HepG2 (cell line): ENCODE results near the gene ASB9. TPM values are rescaled to one million over a fixed set of nuclear protein-coding genes. Genes with fewer than 3 reads are reported as not detected.

Source experiments
- CAMTA2 ChIP-seq: sonication (generic); formaldehyde crosslinking; IDR thresholded peaks from 2 replicates; pipeline ENCODE4 v1.4.0; 2020; ENCODE audit warnings: mild to moderate bottlenecking, missing genetic modification reagents, borderline replicate concordance
- CREM ChIP-seq, 2 experiments: sonication (generic) in 1 of 2; formaldehyde crosslinking in 1 of 2; IDR thresholded peaks; 2 replicates each; pipeline versions ENCODE4 v1.4.0 to v1.6.1; 2016 to 2020; ENCODE audit warnings: antibody characterized with exemption in 1 of 2, mild to moderate bottlenecking in 1 of 2, missing genetic modification reagents in 1 of 2
- DMAP1 ChIP-seq: IDR thresholded peaks from 2 replicates; pipeline ENCODE4 v1.6.1; 2016
- SOX5 ChIP-seq: IDR thresholded peaks from 2 replicates; pipeline ENCODE4 v1.6.1; 2016; ENCODE audit warnings: borderline replicate concordance
- SP140L ChIP-seq: sonication (generic); formaldehyde crosslinking; IDR thresholded peaks from 2 replicates; pipeline ENCODE4 v1.4.0; 2020; ENCODE audit warnings: missing genetic modification reagents, borderline replicate concordance
- ZNF225 ChIP-seq: sonication (generic); formaldehyde crosslinking; IDR thresholded peaks from 2 replicates; pipeline ENCODE4 v1.4.0; 2020; ENCODE audit warnings: mild to moderate bottlenecking, missing genetic modification reagents
- ZNF460 ChIP-seq: sonication (generic); formaldehyde crosslinking; IDR thresholded peaks from 2 replicates; pipeline ENCODE4 v1.5.1; 2020; ENCODE audit warnings: missing genetic modification reagents, mild to moderate bottlenecking, borderline replicate concordance
- ZNF546 ChIP-seq: sonication (generic); formaldehyde crosslinking; conservative IDR thresholded peaks from 2 replicates; pipeline ENCODE4 v1.8.1; 2023; ENCODE audit warnings: mild to moderate bottlenecking, missing genetic modification reagents
- ZNF577 ChIP-seq: sonication (generic); formaldehyde crosslinking; IDR thresholded peaks from 2 replicates; pipeline ENCODE4 v1.4.0; 2020; ENCODE audit warnings: mild to moderate bottlenecking, low read depth, missing genetic modification reagents, borderline replicate concordance
- ZNF609 ChIP-seq: sonication (generic); formaldehyde crosslinking; IDR thresholded peaks from 2 replicates; pipeline ENCODE4 v1.4.0; 2020; ENCODE audit warnings: mild to moderate bottlenecking, missing genetic modification reagents, borderline replicate concordance
- ZNF616 ChIP-seq: sonication (generic); formaldehyde crosslinking; IDR thresholded peaks from 2 replicates; pipeline ENCODE4 v1.5.0; 2020; ENCODE audit warnings: low read depth, mild to moderate bottlenecking, missing genetic modification reagents
- ZNF75D ChIP-seq: sonication (generic); formaldehyde crosslinking; IDR thresholded peaks from 2 replicates; pipeline ENCODE4 v1.8.1; 2023; ENCODE audit warnings: missing genetic modification reagents, mild to moderate bottlenecking, borderline replicate concordance
- ZNF781 ChIP-seq: sonication (generic); formaldehyde crosslinking; IDR thresholded peaks from 2 replicates; pipeline ENCODE4 v1.5.1; 2020; ENCODE audit warnings: borderline replicate concordance, mild to moderate bottlenecking, missing genetic modification reagents; ENCODE audit errors: not compliant biosample characterization
- ZSCAN22 ChIP-seq: sonication (generic); formaldehyde crosslinking; IDR thresholded peaks from 2 replicates; pipeline ENCODE4 v1.4.0; 2020; ENCODE audit warnings: mild to moderate bottlenecking, missing genetic modification reagents
- polyA plus RNA-seq, 8 experiments: library from polyadenylated mRNA; depleted of rRNA in 3 of 8; stranded (reverse) in 7 of 8; unstranded in 1 of 8; fragments of >200 nt; fragmentation: Illumina TruSeq in 4 of 8; extraction: Trizol in 4 of 8; gene quantifications; 2 replicates each; pipeline versions ENCODE4 v1.2.1 to v1.2.3, GENCODE V29; 2011 to 2016; ENCODE audit warnings: low read depth in 4 of 8, missing spikeins in 1 of 8, mixed read lengths in 1 of 8; ENCODE audit not compliant: insufficient read depth in 1 of 8
- total RNA-seq, 5 experiments: library from RNA; depleted of rRNA; stranded (reverse); fragments of >200 nt; fragmentation: Illumina TruSeq; extraction: Trizol; gene quantifications; 2 replicates each; pipeline ENCODE4 v1.2.3, GENCODE V29; 2016; ENCODE audit warnings: low read depth in 1 of 5
- TF ChIP-seq, protein P1 (sequence below): sonication (generic); formaldehyde crosslinking; IDR thresholded peaks from 2 replicates; pipeline ENCODE4 v1.4.0; 2020; ENCODE audit warnings: mild to moderate bottlenecking, missing genetic modification reagents
- TF ChIP-seq, protein P2 (sequence below): sonication (generic); formaldehyde crosslinking; IDR thresholded peaks from 2 replicates; pipeline ENCODE4 v1.4.0; 2020; ENCODE audit warnings: mild to moderate bottlenecking, missing genetic modification reagents

The ASB9 gene
- total and polyA plus RNA-seq, 2 of the 13 experiments (the other 11 are each of a cell fraction or from before 2014, with no cell fraction given) = 4.2 to 13.8 TPM

- no peak for TF ChIP-seq SP140L (CRISPR knock-in tag)
- no peak for TF ChIP-seq SOX5 (CRISPR knock-in tag)
- no peak for TF ChIP-seq ZNF75D (CRISPR knock-in tag)
- TF ChIP-seq, protein P1, sequence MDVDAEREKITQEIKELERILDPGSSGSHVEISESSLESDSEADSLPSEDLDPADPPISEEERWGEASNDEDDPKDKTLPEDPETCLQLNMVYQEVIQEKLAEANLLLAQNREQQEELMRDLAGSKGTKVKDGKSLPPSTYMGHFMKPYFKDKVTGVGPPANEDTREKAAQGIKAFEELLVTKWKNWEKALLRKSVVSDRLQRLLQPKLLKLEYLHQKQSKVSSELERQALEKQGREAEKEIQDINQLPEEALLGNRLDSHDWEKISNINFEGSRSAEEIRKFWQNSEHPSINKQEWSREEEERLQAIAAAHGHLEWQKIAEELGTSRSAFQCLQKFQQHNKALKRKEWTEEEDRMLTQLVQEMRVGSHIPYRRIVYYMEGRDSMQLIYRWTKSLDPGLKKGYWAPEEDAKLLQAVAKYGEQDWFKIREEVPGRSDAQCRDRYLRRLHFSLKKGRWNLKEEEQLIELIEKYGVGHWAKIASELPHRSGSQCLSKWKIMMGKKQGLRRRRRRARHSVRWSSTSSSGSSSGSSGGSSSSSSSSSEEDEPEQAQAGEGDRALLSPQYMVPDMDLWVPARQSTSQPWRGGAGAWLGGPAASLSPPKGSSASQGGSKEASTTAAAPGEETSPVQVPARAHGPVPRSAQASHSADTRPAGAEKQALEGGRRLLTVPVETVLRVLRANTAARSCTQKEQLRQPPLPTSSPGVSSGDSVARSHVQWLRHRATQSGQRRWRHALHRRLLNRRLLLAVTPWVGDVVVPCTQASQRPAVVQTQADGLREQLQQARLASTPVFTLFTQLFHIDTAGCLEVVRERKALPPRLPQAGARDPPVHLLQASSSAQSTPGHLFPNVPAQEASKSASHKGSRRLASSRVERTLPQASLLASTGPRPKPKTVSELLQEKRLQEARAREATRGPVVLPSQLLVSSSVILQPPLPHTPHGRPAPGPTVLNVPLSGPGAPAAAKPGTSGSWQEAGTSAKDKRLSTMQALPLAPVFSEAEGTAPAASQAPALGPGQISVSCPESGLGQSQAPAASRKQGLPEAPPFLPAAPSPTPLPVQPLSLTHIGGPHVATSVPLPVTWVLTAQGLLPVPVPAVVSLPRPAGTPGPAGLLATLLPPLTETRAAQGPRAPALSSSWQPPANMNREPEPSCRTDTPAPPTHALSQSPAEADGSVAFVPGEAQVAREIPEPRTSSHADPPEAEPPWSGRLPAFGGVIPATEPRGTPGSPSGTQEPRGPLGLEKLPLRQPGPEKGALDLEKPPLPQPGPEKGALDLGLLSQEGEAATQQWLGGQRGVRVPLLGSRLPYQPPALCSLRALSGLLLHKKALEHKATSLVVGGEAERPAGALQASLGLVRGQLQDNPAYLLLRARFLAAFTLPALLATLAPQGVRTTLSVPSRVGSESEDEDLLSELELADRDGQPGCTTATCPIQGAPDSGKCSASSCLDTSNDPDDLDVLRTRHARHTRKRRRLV (CRISPR knock-in tag) = no peak
- TF ChIP-seq ZSCAN22 (CRISPR knock-in tag) = no peak
- 0 out of 2 replicates have a peak, but pooled peaks have one; percentile 24 for TF ChIP-seq CREM (IDR thresholded peaks at IDR 0.05)
- no peak for TF ChIP-seq CREM (CRISPR knock-in tag; IDR thresholded peaks at IDR 0.05)
- TF ChIP-seq, protein P2, sequence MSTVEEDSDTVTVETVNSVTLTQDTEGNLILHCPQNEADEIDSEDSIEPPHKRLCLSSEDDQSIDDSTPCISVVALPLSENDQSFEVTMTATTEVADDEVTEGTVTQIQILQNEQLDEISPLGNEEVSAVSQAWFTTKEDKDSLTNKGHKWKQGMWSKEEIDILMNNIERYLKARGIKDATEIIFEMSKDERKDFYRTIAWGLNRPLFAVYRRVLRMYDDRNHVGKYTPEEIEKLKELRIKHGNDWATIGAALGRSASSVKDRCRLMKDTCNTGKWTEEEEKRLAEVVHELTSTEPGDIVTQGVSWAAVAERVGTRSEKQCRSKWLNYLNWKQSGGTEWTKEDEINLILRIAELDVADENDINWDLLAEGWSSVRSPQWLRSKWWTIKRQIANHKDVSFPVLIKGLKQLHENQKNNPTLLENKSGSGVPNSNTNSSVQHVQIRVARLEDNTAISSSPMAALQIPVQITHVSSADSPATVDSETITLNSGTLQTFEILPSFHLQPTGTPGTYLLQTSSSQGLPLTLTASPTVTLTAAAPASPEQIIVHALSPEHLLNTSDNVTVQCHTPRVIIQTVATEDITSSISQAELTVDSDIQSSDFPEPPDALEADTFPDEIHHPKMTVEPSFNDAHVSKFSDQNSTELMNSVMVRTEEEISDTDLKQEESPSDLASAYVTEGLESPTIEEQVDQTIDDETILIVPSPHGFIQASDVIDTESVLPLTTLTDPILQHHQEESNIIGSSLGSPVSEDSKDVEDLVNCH (CRISPR knock-in tag) = no peak
- TF ChIP-seq CAMTA2 (CRISPR knock-in tag) = no peak
- no peak for TF ChIP-seq ZNF577
- TF ChIP-seq DMAP1 (CRISPR knock-in tag) = peak; percentile 54
- no peak for TF ChIP-seq ZNF616 (CRISPR knock-in tag)
- TF ChIP-seq ZNF546 (CRISPR knock-in tag) = no peak
- TF ChIP-seq ZNF609 (CRISPR knock-in tag) = peak; percentile 62
- TF ChIP-seq ZNF781 (CRISPR knock-in tag) = no peak
- no peak for TF ChIP-seq ZNF225
- TF ChIP-seq ZNF460 (CRISPR knock-in tag) = no peak
These were observed at the start of gene ASB9 (continued) for GRCh38 chrX:15269618-15270521.
